Activated naive CD4-positive, alpha-beta T cell (primary cell): ENCODE measurements around the gene PRKCE.

ENCODE experiments used
- DNase-seq, 4 experiments: peaks; one replicate each; lab custom pipeline; 2025; lab: John Stamatoyannopoulos, UW

The PRKCE gene

GRCh38 chr2:46227674-46228289 is 576.3 kb downstream of the PRKCE start:
- no peak for DNase-seq

GRCh38 chr2:46229134-46230063 is 577.9 kb downstream of the PRKCE start:
- no peak for DNase-seq

- DNase-seq: no peak
Measured at GRCh38 chr2:46230115-46230571, 578.7 kb downstream of the PRKCE start.

GRCh38 chr2:46230677-46231425 is 579.4 kb downstream of the PRKCE start:
- no peak for DNase-seq

GRCh38 chr2:46231721-46232120 is 580.2 kb downstream of the PRKCE start:
- DNase-seq: no peak

GRCh38 chr2:46232860-46233259 is 581.4 kb downstream of the PRKCE start:
- no peak for DNase-seq

GRCh38 chr2:46236006-46236875 is 584.8 kb downstream of the PRKCE start:
- DNase-seq: no peak

GRCh38 chr2:46236876-46237859 is 585.7 kb downstream of the PRKCE start:
- no peak for DNase-seq
